Tibial nerve (tissue), 4 donors: ENCODE data around the gene SYT12.

Experiments
- EP300 ChIP-seq, 2 donors: sonication (generic); formaldehyde crosslinking; IDR thresholded peaks; one replicate each; pipeline ENCODE4 v1.6.1; 2017; ENCODE audit warnings: antibody characterized with exemption in 2 of 2, mild to moderate bottlenecking in 1 of 2
- POLR2A ChIP-seq, 2 donors: fragments of 450-650 bp; IDR thresholded peaks; one replicate each; pipeline ENCODE4 v1.6.1; 2017; ENCODE audit warnings: antibody characterized with exemption in 2 of 2, mild to moderate bottlenecking in 2 of 2, moderate library complexity in 2 of 2
- TF ChIP-seq, protein P1 (sequence below), 5 experiments: fragments of 200-600 bp in 3 of 5; fragments of 450-650 bp in 2 of 5; sonication (generic) in 3 of 5; IDR thresholded peaks; one replicate each; pipeline ENCODE4 v1.5.1; 2016 to 2019; ENCODE audit warnings: antibody characterized with exemption in 5 of 5, mild to moderate bottlenecking in 3 of 5, moderate library complexity in 2 of 5

GRCh38 chr11:67054836-67055523, 32.0 kb downstream of the SYT12 start:
- TF ChIP-seq, protein P1, sequence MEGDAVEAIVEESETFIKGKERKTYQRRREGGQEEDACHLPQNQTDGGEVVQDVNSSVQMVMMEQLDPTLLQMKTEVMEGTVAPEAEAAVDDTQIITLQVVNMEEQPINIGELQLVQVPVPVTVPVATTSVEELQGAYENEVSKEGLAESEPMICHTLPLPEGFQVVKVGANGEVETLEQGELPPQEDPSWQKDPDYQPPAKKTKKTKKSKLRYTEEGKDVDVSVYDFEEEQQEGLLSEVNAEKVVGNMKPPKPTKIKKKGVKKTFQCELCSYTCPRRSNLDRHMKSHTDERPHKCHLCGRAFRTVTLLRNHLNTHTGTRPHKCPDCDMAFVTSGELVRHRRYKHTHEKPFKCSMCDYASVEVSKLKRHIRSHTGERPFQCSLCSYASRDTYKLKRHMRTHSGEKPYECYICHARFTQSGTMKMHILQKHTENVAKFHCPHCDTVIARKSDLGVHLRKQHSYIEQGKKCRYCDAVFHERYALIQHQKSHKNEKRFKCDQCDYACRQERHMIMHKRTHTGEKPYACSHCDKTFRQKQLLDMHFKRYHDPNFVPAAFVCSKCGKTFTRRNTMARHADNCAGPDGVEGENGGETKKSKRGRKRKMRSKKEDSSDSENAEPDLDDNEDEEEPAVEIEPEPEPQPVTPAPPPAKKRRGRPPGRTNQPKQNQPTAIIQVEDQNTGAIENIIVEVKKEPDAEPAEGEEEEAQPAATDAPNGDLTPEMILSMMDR (IDR thresholded peaks at IDR 0.05) = no peak
- TF ChIP-seq POLR2A (IDR thresholded peaks at IDR 0.05) (no peak), EP300 (IDR thresholded peaks at IDR 0.05) (no peak)
